ENCODE results near the gene RAD52.

- TF ChIP-seq CTCF (conservative IDR thresholded peaks at IDR 0.05) (no peak), ZFX (IDR thresholded peaks at IDR 0.05) (no peak)
Measured at GRCh38 chr12:912466-913235, 36.8 kb downstream of the RAD52 start.
